Neural progenitor cell (in vitro differentiated cells): ENCODE data around the gene SMPD3.

ENCODE experiments used
- EZH2 ChIP-seq: fragments of 200-600 bp; sonication (generic); IDR thresholded peaks from 2 replicates; pipeline ENCODE4 v1.6.1; 2017; ENCODE audit warnings: antibody characterized with exemption, mild to moderate bottlenecking, moderate library complexity
- EZH2phosphoT487 ChIP-seq: fragments of 200-600 bp; sonication (generic); IDR thresholded peaks from 2 replicates; pipeline ENCODE4 v1.6.1; 2017; ENCODE audit warnings: antibody characterized with exemption
- TF ChIP-seq, protein P1 (sequence below): fragments of 200-600 bp; sonication (generic); IDR thresholded peaks from 2 replicates; pipeline ENCODE4 v1.5.1; 2017; ENCODE audit warnings: antibody characterized with exemption, mild to moderate bottlenecking

DNA sequence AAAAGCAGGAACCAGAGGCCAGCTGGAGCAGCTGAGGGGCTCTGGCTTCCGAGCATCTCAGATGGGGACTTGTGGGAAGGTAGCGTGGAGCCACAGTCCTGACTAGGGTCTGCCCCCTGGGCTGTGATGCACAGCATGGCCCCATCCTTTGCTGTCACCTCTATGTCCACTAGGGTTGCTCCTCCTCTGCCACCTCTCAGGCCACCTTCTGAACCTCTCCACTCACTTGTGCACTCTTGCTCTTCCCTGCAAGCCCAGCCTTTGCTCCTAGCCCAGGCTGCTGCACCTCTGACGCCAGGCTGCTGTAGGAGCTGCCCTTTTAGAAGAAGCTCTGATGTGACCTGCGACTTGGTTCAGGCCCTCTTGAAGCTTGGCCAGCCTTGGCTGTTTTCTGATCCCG is 24.3 kb upstream of the SMPD3 start:
- TF ChIP-seq, protein P1, sequence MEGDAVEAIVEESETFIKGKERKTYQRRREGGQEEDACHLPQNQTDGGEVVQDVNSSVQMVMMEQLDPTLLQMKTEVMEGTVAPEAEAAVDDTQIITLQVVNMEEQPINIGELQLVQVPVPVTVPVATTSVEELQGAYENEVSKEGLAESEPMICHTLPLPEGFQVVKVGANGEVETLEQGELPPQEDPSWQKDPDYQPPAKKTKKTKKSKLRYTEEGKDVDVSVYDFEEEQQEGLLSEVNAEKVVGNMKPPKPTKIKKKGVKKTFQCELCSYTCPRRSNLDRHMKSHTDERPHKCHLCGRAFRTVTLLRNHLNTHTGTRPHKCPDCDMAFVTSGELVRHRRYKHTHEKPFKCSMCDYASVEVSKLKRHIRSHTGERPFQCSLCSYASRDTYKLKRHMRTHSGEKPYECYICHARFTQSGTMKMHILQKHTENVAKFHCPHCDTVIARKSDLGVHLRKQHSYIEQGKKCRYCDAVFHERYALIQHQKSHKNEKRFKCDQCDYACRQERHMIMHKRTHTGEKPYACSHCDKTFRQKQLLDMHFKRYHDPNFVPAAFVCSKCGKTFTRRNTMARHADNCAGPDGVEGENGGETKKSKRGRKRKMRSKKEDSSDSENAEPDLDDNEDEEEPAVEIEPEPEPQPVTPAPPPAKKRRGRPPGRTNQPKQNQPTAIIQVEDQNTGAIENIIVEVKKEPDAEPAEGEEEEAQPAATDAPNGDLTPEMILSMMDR, result no peak
- TF ChIP-seq EZH2 (no peak), EZH2phosphoT487 (no peak)
